HG03520 (cell line): Measurements from ENCODE around the gene CNNM2.
"Not testable (repeated sequence)": the region's sequence is repeated elsewhere in the genome, so short reads cannot be mapped to it uniquely, and the experiment has no call there.

Experiments
- ATAC-seq: cut with Tn5 transposase; IDR thresholded peaks from one replicate; pipeline ENCODE4 v1.9.1; 2021; ENCODE audit warnings: mild to moderate bottlenecking, moderate library complexity; ENCODE audit not compliant: unreplicated experiment

CNNM2 gene

DNA sequence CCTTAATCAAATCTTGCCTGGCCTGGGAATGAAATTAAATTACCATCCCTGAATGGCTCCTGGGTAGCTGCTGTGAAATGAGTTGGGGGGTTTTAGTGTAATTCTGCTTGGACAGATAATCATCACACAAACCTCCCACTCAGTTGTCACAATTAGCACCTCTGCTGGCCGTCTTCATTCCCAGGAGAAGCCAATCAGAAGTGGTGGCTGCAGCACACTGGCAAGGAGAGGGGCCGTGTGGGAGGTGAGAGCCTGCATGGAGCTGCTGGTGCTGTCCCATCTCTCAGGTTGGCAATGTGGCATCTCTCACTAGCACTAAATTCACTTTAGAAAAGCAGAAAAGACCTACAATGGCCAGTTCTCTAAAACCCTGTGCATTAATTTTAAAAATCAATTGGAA, 182.5 kb downstream of the CNNM2 start:
- no peak for ATAC-seq

DNA sequence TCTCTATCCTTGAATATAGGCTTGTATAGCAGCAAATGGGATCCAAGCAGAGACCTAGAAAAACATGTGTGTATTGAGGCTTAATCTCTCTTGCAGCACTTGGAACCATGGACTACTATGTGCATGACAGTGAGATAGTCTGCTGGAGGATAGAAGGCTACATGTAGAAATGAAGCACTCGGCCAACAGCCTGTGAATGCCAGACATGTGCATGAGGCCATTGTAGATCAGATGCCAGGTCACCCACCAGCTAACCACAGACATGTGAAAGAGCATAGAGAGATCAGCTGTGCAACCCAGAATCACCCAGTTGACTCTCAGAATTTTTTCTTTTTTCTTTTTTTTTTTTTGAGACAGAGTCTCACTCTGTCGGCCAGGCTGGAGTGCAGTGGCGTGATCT, 184.1 kb downstream of the CNNM2 start:
- ATAC-seq, result no peak

DNA sequence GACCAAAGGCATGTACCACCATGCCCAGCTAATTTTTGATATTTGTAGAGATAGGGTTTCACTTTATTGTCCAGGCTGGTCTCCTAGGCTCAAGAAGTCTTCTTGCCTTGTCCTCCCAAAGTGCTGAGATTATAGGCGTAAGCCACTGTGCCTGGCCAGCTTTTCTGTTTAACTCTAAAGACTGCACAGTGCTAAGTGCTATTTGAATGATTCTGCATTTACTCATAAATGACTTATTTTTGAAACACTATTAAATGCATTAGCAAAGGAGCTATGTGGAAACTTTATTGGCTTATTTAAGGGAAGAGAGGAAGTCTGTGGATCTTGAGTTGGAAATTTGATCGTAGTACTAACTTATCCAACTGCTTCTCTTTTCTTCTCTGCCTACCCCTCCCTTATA, 185.9 kb downstream of the CNNM2 start:
- ATAC-seq, result no peak

DNA sequence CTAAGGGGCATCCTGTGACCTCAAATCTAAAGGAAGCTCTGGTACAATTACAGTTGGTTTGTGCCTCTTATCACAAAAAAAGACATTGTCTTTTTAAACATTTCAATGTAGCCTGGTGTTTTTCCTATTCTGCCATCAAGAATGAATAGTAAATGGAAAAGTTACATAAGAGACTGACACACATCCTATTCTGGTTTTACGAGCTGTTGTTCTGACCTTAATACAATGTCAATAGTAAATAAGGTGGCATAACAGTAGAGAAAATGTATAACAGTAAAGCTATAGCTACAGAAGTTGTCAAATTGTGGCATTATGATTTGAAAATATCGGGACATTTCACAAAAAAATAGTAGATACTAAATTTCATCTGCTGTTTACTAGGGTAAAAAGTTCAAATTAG, 186.6 kb downstream of the CNNM2 start:
- ATAC-seq, result no peak

DNA sequence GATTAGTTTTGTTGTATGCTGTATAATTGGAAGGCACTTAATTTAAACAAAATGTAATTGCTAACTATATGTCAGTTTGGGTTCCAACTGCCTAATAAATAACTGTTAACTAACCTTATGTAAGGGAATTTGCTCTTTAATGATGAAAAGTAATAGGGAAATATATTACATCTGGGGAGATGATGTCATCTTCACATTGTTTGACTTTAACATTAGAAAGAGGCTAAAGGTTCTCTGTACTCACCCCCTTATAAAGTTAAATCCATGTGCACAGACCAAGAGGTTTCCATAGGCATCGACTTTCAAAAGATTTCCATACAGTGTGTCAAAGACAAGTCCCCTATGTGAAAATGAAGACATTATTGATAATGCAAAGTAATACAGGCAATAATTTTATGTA, 187.4 kb downstream of the CNNM2 start:
- ATAC-seq, result no peak

DNA sequence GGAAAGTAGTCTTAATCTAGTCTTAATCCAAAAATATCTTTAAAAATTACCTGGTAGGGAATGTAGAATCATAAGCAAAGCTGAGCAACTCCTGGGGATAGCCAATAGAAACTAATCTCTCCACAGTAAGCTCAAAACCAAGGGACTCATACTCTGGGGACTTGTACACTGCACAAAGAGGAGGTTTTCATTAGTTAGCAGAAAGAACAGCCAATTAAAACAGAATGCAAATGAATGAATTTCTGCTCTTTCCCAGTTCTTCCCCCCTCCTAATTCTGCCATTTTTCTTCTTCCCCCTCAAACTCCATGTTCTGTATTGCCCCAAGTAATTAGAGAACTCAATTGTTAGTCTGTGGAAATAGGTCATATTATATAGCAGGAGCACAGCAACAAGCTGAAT, 188.4 kb downstream of the CNNM2 start:
- no peak for ATAC-seq

DNA sequence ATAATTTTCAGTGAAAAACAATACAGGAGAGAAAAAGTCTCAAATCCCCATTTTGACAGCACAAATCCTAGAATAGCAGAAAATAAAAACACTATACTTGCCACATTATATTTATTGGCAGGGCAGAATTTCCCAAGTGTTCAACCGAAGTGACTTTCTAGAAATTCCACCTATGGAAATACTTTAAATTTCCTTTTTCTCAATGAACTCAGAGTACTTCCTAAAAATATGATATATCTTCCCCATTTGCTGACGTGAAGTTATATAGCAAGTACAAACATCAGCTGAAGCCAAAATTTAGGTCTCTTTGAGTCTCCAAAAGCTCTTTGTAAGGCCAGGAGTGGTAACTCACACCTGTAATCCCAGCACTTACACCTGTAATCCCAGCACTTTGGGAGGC, 191.7 kb downstream of the CNNM2 start:
- ATAC-seq, result no peak

DNA sequence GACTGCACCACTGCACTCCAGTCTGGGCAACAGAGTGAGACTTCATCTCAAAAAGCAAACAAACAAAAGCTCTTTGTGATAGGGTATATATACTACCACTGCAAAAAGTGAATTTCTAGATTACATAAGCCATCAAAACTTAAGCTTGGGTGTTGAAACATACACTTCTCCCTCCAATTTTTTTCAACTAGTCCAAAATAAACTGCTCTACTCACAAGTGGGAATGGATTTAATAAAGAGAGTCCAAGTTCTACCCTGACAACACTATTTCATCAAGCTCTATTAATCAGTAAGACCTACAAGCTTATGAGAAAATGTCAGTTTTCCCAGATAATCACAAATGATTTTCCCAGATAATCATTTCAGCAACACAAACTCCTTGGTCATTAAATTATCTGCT, 192.3 kb downstream of the CNNM2 start:
- no peak for ATAC-seq

DNA sequence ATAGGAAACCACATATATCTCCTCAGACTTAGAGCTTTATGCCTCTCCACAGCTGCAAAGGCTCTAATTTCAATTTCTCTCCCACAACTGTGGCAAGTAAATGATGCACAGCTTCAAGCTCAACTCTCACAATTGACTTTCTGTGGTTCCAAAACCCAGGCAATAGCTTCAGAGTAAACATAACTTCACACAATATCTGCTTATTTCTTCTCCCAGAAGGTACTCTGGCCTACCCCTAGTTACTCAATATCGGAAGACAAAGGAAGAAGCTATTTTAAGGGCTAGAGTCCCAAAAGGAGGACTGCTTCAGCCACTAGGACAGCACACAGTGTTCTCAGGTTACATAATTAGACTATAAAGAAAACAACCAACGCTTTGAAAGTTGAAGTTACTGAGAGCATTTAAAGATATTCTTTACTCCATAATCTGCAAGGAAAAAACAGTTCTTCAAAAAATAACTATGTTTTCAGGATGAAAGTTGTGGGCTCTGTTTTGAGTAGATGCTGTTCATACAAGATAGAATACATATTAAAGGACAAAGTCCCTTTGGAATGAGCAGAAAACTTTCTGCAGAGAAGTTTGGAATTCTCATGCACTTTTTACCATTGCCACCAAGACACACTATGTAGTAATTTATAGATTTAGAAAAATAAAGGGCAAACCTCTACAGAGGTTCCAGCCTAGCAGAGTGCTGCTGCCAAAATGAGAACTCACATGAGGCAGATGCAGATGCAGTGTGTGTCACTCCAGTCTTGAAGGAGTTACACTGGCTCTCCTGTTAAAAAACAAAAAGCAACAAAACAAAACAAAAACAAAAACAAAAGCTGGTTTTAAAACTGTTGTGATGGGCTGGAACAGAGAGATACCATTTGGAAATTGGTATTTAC, 193.2 kb downstream of the CNNM2 start:
- ATAC-seq, result peak; percentile 62

DNA sequence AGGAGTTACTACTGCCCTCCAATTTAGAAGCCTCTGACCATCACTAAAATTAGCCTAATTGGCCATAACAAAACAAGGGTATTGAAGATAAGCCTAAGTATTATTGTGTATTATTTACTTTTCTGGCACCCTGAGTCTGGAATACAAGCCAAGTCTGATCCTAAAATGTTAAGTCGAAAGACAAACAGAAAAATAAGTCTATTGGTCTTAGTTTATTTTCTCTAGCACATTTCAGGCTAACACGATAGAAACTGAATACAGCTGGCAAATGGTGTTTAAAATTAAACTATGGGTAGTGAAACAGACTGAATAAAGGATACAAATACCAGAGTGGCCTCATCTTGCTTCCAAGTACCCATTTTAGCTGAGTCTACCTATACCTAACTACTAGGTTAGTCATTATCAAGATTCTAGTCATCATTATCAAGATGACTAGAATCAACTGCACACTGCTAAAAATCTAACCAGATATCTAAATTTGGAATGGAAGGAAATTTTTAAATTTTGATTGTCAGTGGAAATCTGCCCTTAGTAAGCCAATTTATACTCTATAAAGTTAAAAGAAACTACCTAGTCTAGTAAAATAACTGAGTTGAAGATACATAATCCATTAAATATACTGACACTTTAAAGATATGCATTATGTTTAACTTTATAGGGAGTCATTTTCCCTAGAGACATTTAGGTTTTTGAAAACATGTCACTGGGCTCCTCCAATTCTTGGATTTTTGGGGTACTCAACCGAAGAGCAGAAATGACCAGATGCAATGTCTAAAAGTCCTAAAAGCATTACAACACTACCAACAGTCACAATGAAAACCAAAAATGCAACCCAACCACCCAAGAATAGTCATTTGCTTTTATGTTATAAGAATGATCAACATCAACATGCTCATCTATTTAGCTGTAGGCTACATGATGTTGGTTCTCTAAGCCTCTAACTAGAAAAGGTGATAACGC, 194.1 kb downstream of the CNNM2 start:
- peak; percentile 59 for ATAC-seq

DNA sequence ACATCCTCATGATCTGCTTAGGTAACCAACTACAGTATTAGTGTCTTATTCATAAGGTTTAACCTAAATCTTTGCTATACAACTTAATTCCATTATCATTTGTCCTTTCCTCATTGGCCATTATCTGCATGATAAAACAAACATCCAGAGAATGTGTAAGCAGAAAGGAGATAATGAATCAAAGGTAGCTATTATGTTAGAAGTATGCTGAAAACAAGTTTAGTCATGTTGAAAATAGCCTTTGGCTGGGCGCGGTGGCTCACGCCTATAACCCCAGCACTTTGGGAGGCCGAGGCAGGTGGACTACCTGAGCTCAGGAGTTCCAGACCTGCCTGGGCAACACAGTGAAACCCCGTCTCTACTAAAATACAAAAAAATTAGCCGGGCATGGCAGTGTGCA, 196.8 kb downstream of the CNNM2 start:
- ATAC-seq, result no peak

DNA sequence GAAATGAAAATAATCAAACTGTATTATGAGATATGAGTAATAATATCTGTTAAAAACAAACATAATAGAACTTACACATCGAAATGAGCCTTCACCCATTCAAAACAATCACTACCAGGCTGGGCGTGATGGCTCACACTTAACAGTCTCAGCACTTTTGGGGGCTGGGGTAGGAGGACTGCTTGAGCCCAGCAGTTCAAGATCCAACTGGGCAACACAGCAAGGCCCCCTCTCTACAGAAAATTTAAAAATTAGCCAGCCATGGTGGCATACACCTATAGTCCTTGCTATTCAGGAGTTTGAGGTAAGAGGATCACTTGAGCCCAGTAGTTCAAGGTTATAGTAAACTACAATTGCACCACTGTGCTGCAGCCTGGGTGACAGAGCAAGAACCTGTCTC, 199.2 kb downstream of the CNNM2 start:
- no peak for ATAC-seq

DNA sequence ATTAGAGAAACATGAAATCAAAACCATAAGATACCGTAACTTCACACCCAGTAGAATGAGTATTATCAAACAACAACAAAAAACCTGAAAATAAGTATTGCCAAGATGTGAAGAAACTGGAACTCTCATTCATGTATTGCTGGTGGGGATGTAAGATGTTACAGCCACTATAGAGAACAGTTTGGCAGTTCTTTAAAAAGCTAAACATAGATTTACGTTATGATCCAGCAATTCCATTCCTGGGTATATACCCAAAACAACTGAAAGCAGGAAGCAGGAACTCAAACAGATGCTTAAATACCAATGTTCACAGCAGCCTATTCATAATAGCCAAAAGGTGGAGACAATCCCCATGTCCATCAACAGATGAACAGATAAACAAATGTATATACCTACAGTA, 202.5 kb downstream of the CNNM2 start:
- ATAC-seq, result no peak

DNA sequence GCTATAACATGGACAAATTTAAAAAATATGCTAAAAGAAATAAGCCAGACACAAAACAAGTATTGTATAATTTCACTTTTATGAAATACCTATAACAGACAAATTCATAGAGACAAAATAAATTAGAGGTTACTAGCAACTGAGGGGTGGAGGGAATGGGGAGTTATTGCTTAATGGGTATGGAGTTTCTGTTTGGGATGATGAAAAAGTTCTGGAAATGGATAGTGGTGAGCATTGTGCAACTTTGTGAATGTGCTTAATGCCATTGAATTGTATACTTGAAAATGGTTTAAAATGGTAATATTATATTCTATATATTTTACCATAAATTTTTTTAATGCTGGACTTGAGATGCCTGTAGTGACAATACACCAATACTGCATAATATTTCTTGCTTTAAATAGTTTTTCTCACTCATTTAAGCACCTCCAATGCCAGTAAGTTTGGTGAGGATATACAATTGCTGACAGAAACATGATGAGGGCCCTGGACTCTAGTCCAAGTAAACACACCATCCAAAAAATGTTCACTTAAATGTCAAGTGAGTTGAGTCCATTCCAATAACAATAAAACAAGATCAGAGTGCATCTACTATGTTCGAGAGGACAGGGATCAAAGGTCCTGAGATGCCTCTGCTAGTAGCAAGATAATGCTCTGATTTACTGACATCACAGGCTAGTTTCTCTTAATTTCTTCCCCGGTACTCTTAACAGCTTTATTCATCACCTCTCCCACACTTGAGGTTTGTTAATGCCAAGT, 203.1 kb downstream of the CNNM2 start:
- ATAC-seq, result no peak

DNA sequence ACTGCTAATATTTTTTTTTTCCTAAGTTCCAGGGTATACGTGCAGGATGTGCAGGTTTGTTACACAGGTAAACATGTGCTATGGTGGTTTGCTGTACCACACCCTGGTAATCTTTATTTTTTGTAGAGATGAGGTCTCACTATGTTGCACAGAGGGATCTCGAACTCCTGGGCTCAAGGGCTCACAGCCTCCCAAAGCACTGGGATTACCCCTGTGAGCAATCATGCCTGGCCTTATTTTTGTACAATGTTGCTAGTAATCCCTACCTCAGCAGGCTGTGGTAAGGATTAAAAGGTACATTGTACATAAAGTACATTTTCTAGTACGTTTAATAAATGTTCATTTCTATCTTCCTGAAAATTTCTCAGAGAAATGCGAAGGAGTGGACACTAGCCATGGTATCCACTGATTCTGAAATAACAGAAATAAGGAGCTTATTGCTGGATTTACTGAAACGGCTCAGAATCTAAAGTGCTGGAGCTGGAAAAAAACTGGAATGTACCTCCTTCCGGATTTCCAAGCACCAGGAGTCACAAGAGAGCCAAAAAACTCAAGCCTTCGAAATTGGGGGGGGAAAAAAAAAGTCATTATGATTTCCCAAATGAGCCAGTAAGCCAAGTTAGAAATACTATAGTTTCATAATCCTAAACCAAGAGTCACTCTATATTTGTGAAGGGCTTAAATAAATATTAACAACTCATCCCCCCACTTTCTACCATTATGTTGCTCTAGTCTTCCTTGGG, 205.4 kb downstream of the CNNM2 start:
- no peak for ATAC-seq

DNA sequence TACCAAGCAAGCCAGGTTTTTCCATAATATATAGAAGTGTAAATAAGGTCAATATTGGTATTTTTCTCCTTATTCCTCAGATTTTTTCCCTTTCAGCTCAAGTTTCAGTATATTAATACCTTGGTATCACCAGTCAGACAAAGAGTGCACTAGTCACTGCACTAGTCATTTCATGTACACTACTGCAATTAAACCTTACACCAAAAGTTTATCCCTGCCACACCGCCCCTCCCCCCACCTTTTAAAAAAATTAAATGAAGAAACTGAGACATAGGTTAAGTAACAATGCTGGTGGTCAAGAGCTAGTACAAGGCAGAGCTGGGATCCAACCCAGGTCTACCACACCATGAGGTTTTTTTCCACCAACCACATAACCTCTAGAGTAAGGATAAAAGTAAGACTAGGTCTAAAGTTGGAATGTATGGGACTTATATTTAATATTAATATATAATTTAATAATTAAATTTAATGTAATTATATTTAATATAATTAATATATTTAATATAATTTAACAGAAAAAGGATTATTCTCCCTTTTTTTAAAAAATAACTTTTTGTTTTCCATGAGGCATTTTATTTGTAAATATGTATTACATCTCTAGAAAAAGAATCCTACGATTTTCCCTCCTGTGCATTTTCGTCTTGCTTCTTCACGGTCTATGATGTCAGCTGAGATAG, 206.5 kb downstream of the CNNM2 start:
- no peak for ATAC-seq

DNA sequence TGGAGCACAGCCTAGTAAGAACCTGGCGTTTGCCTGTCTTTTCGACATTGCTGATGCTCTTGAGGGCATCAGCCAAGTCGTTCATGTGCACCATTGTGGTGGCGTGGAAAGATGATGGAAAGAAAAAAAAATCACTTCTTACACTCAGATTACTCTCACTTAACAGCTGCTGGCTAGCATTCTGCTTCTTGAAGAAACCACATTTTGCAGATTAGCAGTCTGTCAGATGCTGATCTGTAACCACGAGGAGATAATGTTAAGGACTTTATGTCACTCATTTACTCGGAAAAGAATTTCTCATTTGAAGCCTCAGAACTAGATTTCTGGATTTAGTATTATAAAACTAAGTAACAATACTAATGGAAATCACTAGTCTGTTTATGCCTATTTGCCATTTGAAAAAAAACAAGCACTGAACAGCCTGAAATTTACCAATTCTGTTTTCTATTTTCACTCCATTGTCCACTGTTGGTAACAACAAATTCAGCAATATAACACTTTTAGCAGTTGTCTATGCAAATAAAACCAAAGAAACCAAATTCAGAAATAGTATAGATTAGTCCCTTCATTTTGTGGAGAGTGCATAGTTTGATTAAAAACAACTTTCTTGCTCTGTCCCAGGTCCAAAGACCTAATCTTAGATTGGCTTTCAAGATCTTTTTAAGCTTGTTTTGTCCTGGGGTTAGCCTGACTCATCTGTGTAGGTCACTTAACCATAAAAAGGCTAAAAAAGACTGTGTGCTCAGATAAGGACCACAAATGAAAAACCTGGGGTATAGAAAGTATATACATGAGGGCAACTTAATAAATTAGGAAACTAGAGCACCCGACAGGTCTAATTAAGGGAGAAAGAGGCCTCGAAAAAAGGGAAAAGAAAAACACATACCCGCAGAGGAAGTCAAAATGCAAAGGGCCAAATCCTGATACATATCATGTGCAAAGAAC, 207.5 kb downstream of the CNNM2 start:
- peak; percentile 68 for ATAC-seq

DNA sequence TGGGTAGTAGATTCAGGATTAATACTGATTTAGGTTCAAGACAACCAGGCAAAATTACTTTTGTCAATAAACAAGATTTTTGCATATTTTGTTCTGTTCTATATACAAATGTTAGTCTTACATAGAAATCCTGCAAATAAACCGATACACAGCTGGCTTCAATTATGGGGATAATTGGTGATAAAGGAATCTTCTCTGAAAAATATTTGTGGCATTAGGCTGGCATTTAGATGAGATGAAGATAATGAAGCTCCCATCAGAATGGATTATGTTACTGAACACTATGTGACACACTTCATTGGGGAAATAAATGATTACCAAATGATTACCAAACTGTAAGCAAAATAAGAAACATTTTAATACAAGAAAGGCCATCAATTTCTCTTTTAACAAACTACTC, 209.1 kb downstream of the CNNM2 start:
- no peak for ATAC-seq

DNA sequence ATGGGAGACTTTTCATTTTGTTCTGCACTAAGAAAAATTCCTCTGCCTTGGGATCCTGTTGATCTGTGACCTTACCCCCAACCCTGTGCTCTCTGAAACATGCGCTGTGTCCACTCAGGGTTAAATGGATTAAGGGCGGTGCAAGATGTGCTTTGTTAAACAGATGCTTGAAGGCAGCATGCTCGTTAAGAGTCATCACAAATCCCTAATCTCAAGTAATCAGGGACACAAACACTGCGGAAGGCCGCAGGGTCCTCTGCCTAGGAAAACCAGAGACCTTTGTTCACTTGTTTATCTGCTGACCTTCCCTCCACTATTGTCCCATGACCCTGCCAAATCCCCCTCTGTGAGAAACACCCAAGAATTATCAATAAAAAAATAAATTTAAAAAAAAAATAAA, 212.1 kb downstream of the CNNM2 start:
- ATAC-seq, result not testable (repeated sequence)
